ENCODE data around the gene FGF1.

The FGF1 gene

DNA sequence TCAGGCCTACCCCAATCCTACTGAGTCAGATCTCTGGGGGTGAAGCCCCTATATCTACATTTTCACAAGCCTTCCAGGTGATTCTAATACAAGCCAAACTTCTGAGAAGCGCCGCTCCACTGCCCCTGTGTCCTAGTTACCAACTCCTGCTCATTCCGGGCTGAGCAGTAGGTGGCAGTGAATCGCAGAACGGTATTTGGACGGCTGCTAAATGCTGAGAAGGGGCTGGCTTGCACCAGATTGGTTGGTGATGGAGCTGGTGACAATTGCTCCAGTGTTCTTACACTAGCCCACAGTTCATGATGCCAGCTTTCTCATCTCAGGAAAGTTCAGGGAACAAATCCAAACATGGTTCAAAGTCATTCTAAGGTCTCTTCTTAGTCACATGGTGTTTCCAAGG is 31.1 kb upstream of the FGF1 start:
- TF ChIP-seq, protein P1, sequence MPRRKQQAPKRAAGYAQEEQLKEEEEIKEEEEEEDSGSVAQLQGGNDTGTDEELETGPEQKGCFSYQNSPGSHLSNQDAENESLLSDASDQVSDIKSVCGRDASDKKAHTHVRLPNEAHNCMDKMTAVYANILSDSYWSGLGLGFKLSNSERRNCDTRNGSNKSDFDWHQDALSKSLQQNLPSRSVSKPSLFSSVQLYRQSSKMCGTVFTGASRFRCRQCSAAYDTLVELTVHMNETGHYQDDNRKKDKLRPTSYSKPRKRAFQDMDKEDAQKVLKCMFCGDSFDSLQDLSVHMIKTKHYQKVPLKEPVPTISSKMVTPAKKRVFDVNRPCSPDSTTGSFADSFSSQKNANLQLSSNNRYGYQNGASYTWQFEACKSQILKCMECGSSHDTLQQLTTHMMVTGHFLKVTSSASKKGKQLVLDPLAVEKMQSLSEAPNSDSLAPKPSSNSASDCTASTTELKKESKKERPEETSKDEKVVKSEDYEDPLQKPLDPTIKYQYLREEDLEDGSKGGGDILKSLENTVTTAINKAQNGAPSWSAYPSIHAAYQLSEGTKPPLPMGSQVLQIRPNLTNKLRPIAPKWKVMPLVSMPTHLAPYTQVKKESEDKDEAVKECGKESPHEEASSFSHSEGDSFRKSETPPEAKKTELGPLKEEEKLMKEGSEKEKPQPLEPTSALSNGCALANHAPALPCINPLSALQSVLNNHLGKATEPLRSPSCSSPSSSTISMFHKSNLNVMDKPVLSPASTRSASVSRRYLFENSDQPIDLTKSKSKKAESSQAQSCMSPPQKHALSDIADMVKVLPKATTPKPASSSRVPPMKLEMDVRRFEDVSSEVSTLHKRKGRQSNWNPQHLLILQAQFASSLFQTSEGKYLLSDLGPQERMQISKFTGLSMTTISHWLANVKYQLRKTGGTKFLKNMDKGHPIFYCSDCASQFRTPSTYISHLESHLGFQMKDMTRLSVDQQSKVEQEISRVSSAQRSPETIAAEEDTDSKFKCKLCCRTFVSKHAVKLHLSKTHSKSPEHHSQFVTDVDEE (CRISPR knock-in tag; IDR thresholded peaks at IDR 0.05): no peak
- TF ChIP-seq ARNTL (CRISPR knock-in tag; IDR thresholded peaks at IDR 0.05; ENCODE audit: borderline replicate concordance, low read depth) (no peak), ZFP30 (CRISPR knock-in tag; IDR thresholded peaks at IDR 0.05) (no peak), ESRRG (CRISPR knock-in tag; IDR thresholded peaks at IDR 0.05) (no peak), ZNF70 (CRISPR knock-in tag; IDR thresholded peaks at IDR 0.05) (no peak), CSDC2 (CRISPR knock-in tag; IDR thresholded peaks at IDR 0.05) (no peak), BACH2 (CRISPR knock-in tag; IDR thresholded peaks at IDR 0.05; ENCODE audit: borderline replicate concordance) (no peak), TOX (CRISPR knock-in tag; IDR thresholded peaks at IDR 0.05; ENCODE audit: borderline replicate concordance) (no peak), SNAI2 (CRISPR knock-in tag; IDR thresholded peaks at IDR 0.05) (no peak), ZNF565 (CRISPR knock-in tag; conservative IDR thresholded peaks at IDR 0.05; ENCODE audit: low read depth) (no peak), TCF4 (CRISPR knock-in tag; IDR thresholded peaks at IDR 0.05; ENCODE audit: borderline replicate concordance) (no peak), ZC3H10 (CRISPR knock-in tag; IDR thresholded peaks at IDR 0.05) (no peak)
- TF ChIP-seq, protein P2, sequence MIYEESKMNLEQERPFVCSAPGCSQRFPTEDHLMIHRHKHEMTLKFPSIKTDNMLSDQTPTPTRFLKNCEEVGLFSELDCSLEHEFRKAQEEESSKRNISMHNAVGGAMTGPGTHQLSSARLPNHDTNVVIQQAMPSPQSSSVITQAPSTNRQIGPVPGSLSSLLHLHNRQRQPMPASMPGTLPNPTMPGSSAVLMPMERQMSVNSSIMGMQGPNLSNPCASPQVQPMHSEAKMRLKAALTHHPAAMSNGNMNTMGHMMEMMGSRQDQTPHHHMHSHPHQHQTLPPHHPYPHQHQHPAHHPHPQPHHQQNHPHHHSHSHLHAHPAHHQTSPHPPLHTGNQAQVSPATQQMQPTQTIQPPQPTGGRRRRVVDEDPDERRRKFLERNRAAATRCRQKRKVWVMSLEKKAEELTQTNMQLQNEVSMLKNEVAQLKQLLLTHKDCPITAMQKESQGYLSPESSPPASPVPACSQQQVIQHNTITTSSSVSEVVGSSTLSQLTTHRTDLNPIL (CRISPR knock-in tag; IDR thresholded peaks at IDR 0.05; ENCODE audit: low read depth): no peak
- TF ChIP-seq, protein P3, sequence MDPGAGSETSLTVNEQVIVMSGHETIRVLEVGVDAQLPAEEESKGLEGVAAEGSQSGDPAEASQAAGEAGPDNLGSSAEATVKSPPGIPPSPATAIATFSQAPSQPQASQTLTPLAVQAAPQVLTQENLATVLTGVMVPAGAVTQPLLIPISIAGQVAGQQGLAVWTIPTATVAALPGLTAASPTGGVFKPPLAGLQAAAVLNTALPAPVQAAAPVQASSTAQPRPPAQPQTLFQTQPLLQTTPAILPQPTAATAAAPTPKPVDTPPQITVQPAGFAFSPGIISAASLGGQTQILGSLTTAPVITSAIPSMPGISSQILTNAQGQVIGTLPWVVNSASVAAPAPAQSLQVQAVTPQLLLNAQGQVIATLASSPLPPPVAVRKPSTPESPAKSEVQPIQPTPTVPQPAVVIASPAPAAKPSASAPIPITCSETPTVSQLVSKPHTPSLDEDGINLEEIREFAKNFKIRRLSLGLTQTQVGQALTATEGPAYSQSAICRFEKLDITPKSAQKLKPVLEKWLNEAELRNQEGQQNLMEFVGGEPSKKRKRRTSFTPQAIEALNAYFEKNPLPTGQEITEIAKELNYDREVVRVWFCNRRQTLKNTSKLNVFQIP (CRISPR knock-in tag; IDR thresholded peaks at IDR 0.05; ENCODE audit: borderline replicate concordance, low read depth): no peak
- TF ChIP-seq, protein P4, sequence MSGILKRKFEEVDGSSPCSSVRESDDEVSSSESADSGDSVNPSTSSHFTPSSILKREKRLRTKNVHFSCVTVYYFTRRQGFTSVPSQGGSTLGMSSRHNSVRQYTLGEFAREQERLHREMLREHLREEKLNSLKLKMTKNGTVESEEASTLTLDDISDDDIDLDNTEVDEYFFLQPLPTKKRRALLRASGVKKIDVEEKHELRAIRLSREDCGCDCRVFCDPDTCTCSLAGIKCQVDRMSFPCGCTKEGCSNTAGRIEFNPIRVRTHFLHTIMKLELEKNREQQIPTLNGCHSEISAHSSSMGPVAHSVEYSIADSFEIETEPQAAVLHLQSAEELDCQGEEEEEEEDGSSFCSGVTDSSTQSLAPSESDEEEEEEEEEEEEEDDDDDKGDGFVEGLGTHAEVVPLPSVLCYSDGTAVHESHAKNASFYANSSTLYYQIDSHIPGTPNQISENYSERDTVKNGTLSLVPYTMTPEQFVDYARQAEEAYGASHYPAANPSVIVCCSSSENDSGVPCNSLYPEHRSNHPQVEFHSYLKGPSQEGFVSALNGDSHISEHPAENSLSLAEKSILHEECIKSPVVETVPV (CRISPR knock-in tag; IDR thresholded peaks at IDR 0.05): no peak
- ATAC-seq: peak; percentile 79

DNA sequence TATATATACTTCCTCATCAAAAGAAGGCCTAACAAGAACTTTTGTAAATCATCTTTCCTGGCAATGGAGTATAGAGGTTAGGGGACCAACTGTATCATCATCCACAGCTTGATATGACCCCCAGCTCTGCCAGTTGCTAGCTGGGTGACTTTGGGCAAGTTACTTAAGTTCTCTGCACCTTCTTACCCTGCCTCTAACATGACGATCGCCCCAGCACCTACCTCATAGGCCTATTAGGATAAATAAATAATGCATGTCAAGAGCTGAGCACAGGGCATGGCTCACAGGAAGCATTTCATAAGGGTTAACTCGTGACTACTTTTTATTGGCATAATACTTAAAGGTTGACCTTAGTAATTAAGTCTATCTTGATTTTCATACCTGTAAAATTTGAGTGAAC is 29.4 kb upstream of the FGF1 start:
- TF ChIP-seq, protein P3 (CRISPR knock-in tag; IDR thresholded peaks at IDR 0.05; ENCODE audit: borderline replicate concordance, low read depth): no peak
- no peak for TF ChIP-seq GLIS3 (CRISPR knock-in tag; IDR thresholded peaks at IDR 0.05)
- TF ChIP-seq, protein P2 (CRISPR knock-in tag; IDR thresholded peaks at IDR 0.05; ENCODE audit: low read depth): no peak
- TF ChIP-seq SNAI2 (CRISPR knock-in tag; IDR thresholded peaks at IDR 0.05): no peak
- TF ChIP-seq, protein P1 (CRISPR knock-in tag; IDR thresholded peaks at IDR 0.05): no peak
- no peak for TF ChIP-seq ZNF565 (CRISPR knock-in tag; conservative IDR thresholded peaks at IDR 0.05; ENCODE audit: low read depth)
- TF ChIP-seq ZNF8 (CRISPR knock-in tag; IDR thresholded peaks at IDR 0.05): no peak
- TF ChIP-seq, protein P5, sequence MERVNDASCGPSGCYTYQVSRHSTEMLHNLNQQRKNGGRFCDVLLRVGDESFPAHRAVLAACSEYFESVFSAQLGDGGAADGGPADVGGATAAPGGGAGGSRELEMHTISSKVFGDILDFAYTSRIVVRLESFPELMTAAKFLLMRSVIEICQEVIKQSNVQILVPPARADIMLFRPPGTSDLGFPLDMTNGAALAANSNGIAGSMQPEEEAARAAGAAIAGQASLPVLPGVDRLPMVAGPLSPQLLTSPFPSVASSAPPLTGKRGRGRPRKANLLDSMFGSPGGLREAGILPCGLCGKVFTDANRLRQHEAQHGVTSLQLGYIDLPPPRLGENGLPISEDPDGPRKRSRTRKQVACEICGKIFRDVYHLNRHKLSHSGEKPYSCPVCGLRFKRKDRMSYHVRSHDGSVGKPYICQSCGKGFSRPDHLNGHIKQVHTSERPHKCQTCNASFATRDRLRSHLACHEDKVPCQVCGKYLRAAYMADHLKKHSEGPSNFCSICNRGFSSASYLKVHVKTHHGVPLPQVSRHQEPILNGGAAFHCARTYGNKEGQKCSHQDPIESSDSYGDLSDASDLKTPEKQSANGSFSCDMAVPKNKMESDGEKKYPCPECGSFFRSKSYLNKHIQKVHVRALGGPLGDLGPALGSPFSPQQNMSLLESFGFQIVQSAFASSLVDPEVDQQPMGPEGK (CRISPR knock-in tag; IDR thresholded peaks at IDR 0.05; ENCODE audit: borderline replicate concordance): no peak
- TF ChIP-seq ZFP3 (CRISPR knock-in tag; IDR thresholded peaks at IDR 0.05): no peak
- TF ChIP-seq OSR1 (CRISPR knock-in tag; IDR thresholded peaks at IDR 0.05): no peak
- no peak for TF ChIP-seq ZNF70 (CRISPR knock-in tag; IDR thresholded peaks at IDR 0.05)
- TF ChIP-seq ZFP30 (CRISPR knock-in tag; IDR thresholded peaks at IDR 0.05): no peak
- no peak for TF ChIP-seq ISL1 (CRISPR knock-in tag; IDR thresholded peaks at IDR 0.05)
- TF ChIP-seq CSDC2 (CRISPR knock-in tag; IDR thresholded peaks at IDR 0.05): no peak
- no peak for TF ChIP-seq TOX (CRISPR knock-in tag; IDR thresholded peaks at IDR 0.05; ENCODE audit: borderline replicate concordance)
- no peak for TF ChIP-seq BACH2 (CRISPR knock-in tag; IDR thresholded peaks at IDR 0.05; ENCODE audit: borderline replicate concordance)
- no peak for ATAC-seq
